SK-N-SH (cell line): Measurements from ENCODE around the gene TIMP2. TPM values are rescaled to one million over a fixed set of nuclear protein-coding genes. Genes with fewer than 3 reads are reported as not detected.

Experiments
- CTCF ChIA-PET: fragments of 300-600, 350-600 bp; formaldehyde crosslinking; extraction: SDS; loops from one replicate; lab custom pipeline; 2021; lab: Yijun Ruan, JAX
- POLR2A ChIA-PET: fragments of 350-600 bp; sonication (Branson Sonifier 250); formaldehyde crosslinking; extraction: SDS; loops from one replicate; lab custom pipeline; 2020; ENCODE audit warnings: antibody characterized with exemption, inconsistent platforms; lab: Yijun Ruan, JAX
- DNase-seq: peaks from one replicate; pipeline ENCODE4 v3.0.0; 2012
- H2AFZ ChIP-seq: fragments of 200-600 bp; sonication (generic); 2 replicates; pipeline ENCODE4 v1.8.1; 2016; ENCODE audit warnings: antibody characterized with exemption, mild to moderate bottlenecking, low read depth
- H3F3A ChIP-seq: fragments of 200-600 bp; sonication (generic); replicated peaks from 2 replicates; pipeline ENCODE3; 2016; ENCODE audit warnings: antibody characterized with exemption, mild to moderate bottlenecking; ENCODE audit not compliant: insufficient read depth
- H3K27ac ChIP-seq, 2 experiments: fragments of 200-500 bp in 1 of 2; fragments of 200-600 bp in 1 of 2; sonication (Bioruptor generic) in 1 of 2; sonication (generic), shearing (Covaris generic) in 1 of 2; 2 replicates each; pipeline versions ENCODE4 v1.5.1 to v1.6.1; 2014 to 2016; ENCODE audit warnings: low read depth in 2 of 2, inconsistent platforms in 1 of 2, low read length in 1 of 2, mild to moderate bottlenecking in 1 of 2, mixed read lengths in 1 of 2
- H3K27me3 ChIP-seq: fragments of 200-600 bp; sonication (generic), shearing (Covaris generic); 2 replicates; pipeline ENCODE4 v1.6.1; 2016; ENCODE audit warnings: mixed run types; ENCODE audit not compliant: insufficient read depth
- H3K36me3 ChIP-seq, 2 experiments: fragments of 200-500 bp in 1 of 2; fragments of 200-600 bp in 1 of 2; sonication (Bioruptor generic) in 1 of 2; sonication (generic) in 1 of 2; replicated peaks in 1 of 2; 2 replicates each; pipeline versions ENCODE3 to v1.5.1; 2014 to 2016; ENCODE audit warnings: low read length in 1 of 2, mild to moderate bottlenecking in 1 of 2; ENCODE audit not compliant: insufficient read depth in 2 of 2, control insufficient read depth in 1 of 2
- H3K4me1 ChIP-seq, 2 experiments: fragments of 200-500 bp in 1 of 2; fragments of 200-600 bp in 1 of 2; sonication (Bioruptor generic) in 1 of 2; sonication (generic), shearing (Covaris generic) in 1 of 2; 2 replicates each; pipeline versions ENCODE4 v1.5.1 to v1.6.1; 2014 to 2016; ENCODE audit warnings: low read depth in 1 of 2, low read length in 1 of 2, mixed run types in 1 of 2; ENCODE audit not compliant: insufficient read depth in 2 of 2, control insufficient read depth in 1 of 2
- H3K4me2 ChIP-seq: fragments of 200-600 bp; sonication (generic), shearing (Covaris generic); 2 replicates; pipeline ENCODE4 v1.6.1; 2017; ENCODE audit warnings: mixed run types
- H3K4me3 ChIP-seq, 2 experiments: fragments of 200-500 bp in 1 of 2; fragments of 200-600 bp in 1 of 2; sonication (Bioruptor generic) in 1 of 2; sonication (generic), shearing (Covaris generic) in 1 of 2; 2 replicates each; pipeline versions ENCODE4 v1.5.1 to v1.8.1; 2014 to 2016; ENCODE audit warnings: low read depth in 2 of 2, inconsistent platforms in 1 of 2, low read length in 1 of 2, mild to moderate bottlenecking in 1 of 2, mixed read lengths in 1 of 2, moderate library complexity in 1 of 2
- H3K79me2 ChIP-seq: fragments of 200-600 bp; sonication (generic); 2 replicates; pipeline ENCODE4 v1.8.1; 2017; ENCODE audit warnings: mild to moderate bottlenecking; ENCODE audit not compliant: insufficient read depth
- H3K9ac ChIP-seq: fragments of 200-600 bp; sonication (generic); 2 replicates; pipeline ENCODE4 v1.6.1; 2017; ENCODE audit warnings: mixed run types
- H3K9me2 ChIP-seq: fragments of 200-600 bp; sonication (generic); 2 replicates; pipeline ENCODE4 v1.6.1; 2017; ENCODE audit warnings: mixed run types
- H3K9me3 ChIP-seq: fragments of 200-600 bp; sonication (generic); 2 replicates; pipeline ENCODE4 v1.6.1; 2017; ENCODE audit warnings: mixed run types, mild to moderate bottlenecking, moderate library complexity
- H4K20me1 ChIP-seq: fragments of 200-600 bp; sonication (generic); 2 replicates; pipeline ENCODE4 v1.6.1; 2017; ENCODE audit warnings: mild to moderate bottlenecking, mixed run types; ENCODE audit not compliant: insufficient read depth
- CTCF ChIP-seq: fragments of 200-600 bp; sonication (generic); IDR thresholded peaks from 2 replicates; pipeline ENCODE4 v1.6.1; 2017; ENCODE audit warnings: antibody characterized with exemption, mild to moderate bottlenecking, moderate library complexity
- ELF1 ChIP-seq: IDR thresholded peaks from 2 replicates; pipeline ENCODE4 v1.4.0; 2012
- FOSL2 ChIP-seq: IDR thresholded peaks from 2 replicates; pipeline ENCODE4 v1.4.0; 2012; ENCODE audit warnings: low read depth, mild to moderate bottlenecking, moderate library complexity, borderline replicate concordance
- FOXJ3 ChIP-seq: sonication (generic); formaldehyde crosslinking; IDR thresholded peaks from 2 replicates; pipeline ENCODE4 v1.5.1; 2020; ENCODE audit warnings: mild to moderate bottlenecking, missing genetic modification reagents
- GABPA ChIP-seq: IDR thresholded peaks from 2 replicates; pipeline ENCODE4 v1.4.0; 2012; ENCODE audit warnings: low read depth, mild to moderate bottlenecking
- GATA2 ChIP-seq: sonication (generic); formaldehyde crosslinking; IDR thresholded peaks from 2 replicates; pipeline ENCODE4 v1.5.0; 2020; ENCODE audit warnings: mild to moderate bottlenecking, missing genetic modification reagents
- IRF3 ChIP-seq: fragments of 150-350 bp; IDR thresholded peaks from 2 replicates; pipeline ENCODE4 v1.6.1; 2016; ENCODE audit warnings: mild to moderate bottlenecking, low read depth, low read length
- MEF2A ChIP-seq: IDR thresholded peaks from 2 replicates; pipeline ENCODE4 v1.4.0; 2012; ENCODE audit warnings: low read depth, borderline replicate concordance
- NRF1 ChIP-seq: IDR thresholded peaks from 2 replicates; pipeline ENCODE4 v1.6.1; 2012; ENCODE audit warnings: low read depth, mild to moderate bottlenecking, low read length
- POLR2AphosphoS5 ChIP-seq: IDR thresholded peaks from 2 replicates; pipeline ENCODE4 v1.6.1; 2012; ENCODE audit warnings: low read depth, low read length
- RCOR1 ChIP-seq: fragments of 150-350 bp; IDR thresholded peaks from 2 replicates; pipeline ENCODE4 v1.6.1; 2017; ENCODE audit warnings: antibody characterized with exemption, low read length
- REST ChIP-seq: IDR thresholded peaks from 2 replicates; pipeline ENCODE4 v1.6.1; 2012; ENCODE audit warnings: mild to moderate bottlenecking, low read depth, low read length, moderate library complexity
- RFX5 ChIP-seq: IDR thresholded peaks from 2 replicates; pipeline ENCODE4 v1.6.1; 2012; ENCODE audit warnings: mild to moderate bottlenecking, improper control_type of control experiment, low read length
- SIN3A ChIP-seq: IDR thresholded peaks from 2 replicates; pipeline ENCODE4 v1.6.1; 2012; ENCODE audit warnings: low read depth, mild to moderate bottlenecking, low read length, moderate library complexity, borderline replicate concordance
- SMC3 ChIP-seq: IDR thresholded peaks from 2 replicates; pipeline ENCODE4 v1.6.1; 2012; ENCODE audit warnings: low read depth, low read length, improper control_type of control experiment
- TAF1 ChIP-seq: IDR thresholded peaks from 2 replicates; pipeline ENCODE4 v1.6.1; 2012; ENCODE audit warnings: low read depth, mild to moderate bottlenecking, low read length, moderate library complexity, borderline replicate concordance
- TCF12 ChIP-seq: IDR thresholded peaks from 2 replicates; pipeline ENCODE4 v1.4.0; 2012
- TEAD4 ChIP-seq: IDR thresholded peaks from 2 replicates; pipeline ENCODE4 v1.4.0; 2012; ENCODE audit warnings: mild to moderate bottlenecking, borderline replicate concordance; ENCODE audit not compliant: insufficient read depth
- USF1 ChIP-seq: IDR thresholded peaks from 2 replicates; pipeline ENCODE4 v1.4.0; 2012; ENCODE audit warnings: low read depth, borderline replicate concordance
- YY1 ChIP-seq: IDR thresholded peaks from 2 replicates; pipeline ENCODE4 v1.4.0; 2012; ENCODE audit warnings: low read depth, mild to moderate bottlenecking
- WGBS: methylation state at CpG from one replicate; pipeline ENCODE4 v1.1.6; 2017; ENCODE audit warnings: low lambda C conversion rate; 5-methylcytosine and 5-hydroxymethylcytosine counted together
- polyA plus RNA-seq, 3 experiments: library from polyadenylated mRNA; depleted of rRNA; stranded (reverse); fragments of >200 nt; gene quantifications; 2 replicates each; pipeline ENCODE4 v1.2.3, GENCODE V29; 2012

TIMP2 gene
- polyA plus RNA-seq, 1 of the 3 experiments (the other 2 are of a cell fraction): 441 TPM

GRCh38 chr17:78970834-78971755, 45.9 kb upstream of the TIMP2 start (continued):
- TF ChIP-seq REST: no peak
- TF ChIP-seq RCOR1: peak; percentile 44; the same call in 1 of the 2 replicates
- TF ChIP-seq SMC3: peak; percentile 98
- TF ChIP-seq MEF2A: no peak
- 0 out of 2 replicates have a peak, but pooled peaks have one; percentile 7 for TF ChIP-seq SIN3A
- TF ChIP-seq IRF3: no peak
- no peak for TF ChIP-seq ELF1
- TF ChIP-seq USF1: no peak
- TF ChIP-seq RFX5: no peak
- TF ChIP-seq NRF1: no peak
- no peak for TF ChIP-seq TAF1
- no peak for TF ChIP-seq GATA2 (CRISPR knock-in tag)

- ChIA-PET CTCF (interaction anchor here (1.1 to 26.0 kb wide), 14 partner anchors 12 to 158 kb away, joined by 3 to 458 read pairs (median 26); partner anchors contain the start of gene LGALS3BP), POLR2A (no interaction called here)
- no peaks in the 10 kb centered on the region for H3K27me3 ChIP-seq
- no peak overlapping the region for H3K27ac ChIP-seq
- peaks cover 17 to 46% of the 10 kb centered on the region in 2 experiments for H3K36me3 ChIP-seq
- DNase-seq: peak; percentile 28
- 89% methylated on average over 5 of the region's 9 CpGs for WGBS
- no peak overlapping the region for H3K4me3 ChIP-seq
- TF ChIP-seq GABPA (no peak), YY1 (no peak), FOSL2 (no peak), TEAD4 (no peak), CTCF (no peak), SMC3 (no peak), NRF1 (no peak), TCF12 (no peak), SIN3A (no peak), USF1 (no peak), POLR2AphosphoS5 (no peak), FOXJ3 (CRISPR knock-in tag) (no peak)
- no peaks in the 10 kb centered on the region for H3K9me2 ChIP-seq
- H3K79me2 ChIP-seq: no peaks in the 10 kb centered on the region
- no peaks in the 10 kb centered on the region for H3K9me3 ChIP-seq
- H4K20me1 ChIP-seq: no peaks in the 10 kb centered on the region
- H3K9ac ChIP-seq: no peak overlapping the region
- H2AFZ ChIP-seq: no peak overlapping the region
- peaks cover 0 to 22% of the 10 kb centered on the region in 2 experiments; a peak in 1 of 4 replicates for H3K4me1 ChIP-seq
- H3K4me2 ChIP-seq: no peak overlapping the region
- H3F3A ChIP-seq: no peaks in the 10 kb centered on the region
Observed at GRCh38 chr17:78969865-78970264, 44.7 kb upstream of the TIMP2 start.
